ENCODE data around the gene LMAN2L. TPM values are rescaled to one million over a fixed set of nuclear protein-coding genes. Genes with fewer than 3 reads are reported as not detected.

LMAN2L gene
- total RNA-seq, 2 donors from 2014 or later, result 13.5 to 24.7 TPM

- Histone ChIP-seq H3K9me3 (no peaks in the 10 kb centered on the region), H3K4me3 (no peak overlapping the region), H3K27me3 (no peaks in the 10 kb centered on the region), H3K36me3 (no peaks in the 10 kb centered on the region), H3K9ac (ENCODE audit: low read depth in 2 of 2, low read length in 2 of 2) (no peak overlapping the region), H3K4me1 (no peaks in the 10 kb centered on the region), H3K27ac (no peak overlapping the region)
- no peak for DNase-seq
- TF ChIP-seq, protein P1, sequence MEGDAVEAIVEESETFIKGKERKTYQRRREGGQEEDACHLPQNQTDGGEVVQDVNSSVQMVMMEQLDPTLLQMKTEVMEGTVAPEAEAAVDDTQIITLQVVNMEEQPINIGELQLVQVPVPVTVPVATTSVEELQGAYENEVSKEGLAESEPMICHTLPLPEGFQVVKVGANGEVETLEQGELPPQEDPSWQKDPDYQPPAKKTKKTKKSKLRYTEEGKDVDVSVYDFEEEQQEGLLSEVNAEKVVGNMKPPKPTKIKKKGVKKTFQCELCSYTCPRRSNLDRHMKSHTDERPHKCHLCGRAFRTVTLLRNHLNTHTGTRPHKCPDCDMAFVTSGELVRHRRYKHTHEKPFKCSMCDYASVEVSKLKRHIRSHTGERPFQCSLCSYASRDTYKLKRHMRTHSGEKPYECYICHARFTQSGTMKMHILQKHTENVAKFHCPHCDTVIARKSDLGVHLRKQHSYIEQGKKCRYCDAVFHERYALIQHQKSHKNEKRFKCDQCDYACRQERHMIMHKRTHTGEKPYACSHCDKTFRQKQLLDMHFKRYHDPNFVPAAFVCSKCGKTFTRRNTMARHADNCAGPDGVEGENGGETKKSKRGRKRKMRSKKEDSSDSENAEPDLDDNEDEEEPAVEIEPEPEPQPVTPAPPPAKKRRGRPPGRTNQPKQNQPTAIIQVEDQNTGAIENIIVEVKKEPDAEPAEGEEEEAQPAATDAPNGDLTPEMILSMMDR (IDR thresholded peaks at IDR 0.05), result no peak
- intact Hi-C loops (cut with DNase I), result loop anchor here (10.0 kb wide), 1 partner anchor 107 kb away; the partner anchor contains the start of gene FER1L5
Observed at GRCh38 chr2:96751800-96752199, 11.9 kb upstream of the LMAN2L start.

- no peak overlapping the region for H3K4me3 ChIP-seq
- TF ChIP-seq, protein P1 (IDR thresholded peaks at IDR 0.05), result no peak
- intact Hi-C loops (cut with DNase I), result no loop called here
- no peaks in the 10 kb centered on the region for H3K9me3 ChIP-seq
- no peaks in the 10 kb centered on the region for H3K4me1 ChIP-seq
- no peak overlapping the region for H3K27ac ChIP-seq
- no peak overlapping the region for H3K9ac ChIP-seq (ENCODE audit: low read depth in 2 of 2, low read length in 2 of 2)
- DNase-seq, result no peak
- H3K36me3 ChIP-seq, result no peaks in the 10 kb centered on the region
- H3K27me3 ChIP-seq, result no peaks in the 10 kb centered on the region
Observed at GRCh38 chr2:96747061-96747617, 7.3 kb upstream of the LMAN2L start.

- intact Hi-C loops (cut with DNase I), result loop anchor here (10.0 kb wide), 1 partner anchor 104 kb away; the partner anchor contains the start of gene KANSL3
- Histone ChIP-seq H3K4me3 (peak overlapping the region; percentile 87), H3K9me3 (no peaks in the 10 kb centered on the region), H3K9ac (ENCODE audit: low read depth in 2 of 2, low read length in 2 of 2) (peak overlapping the region; percentile 48 to 84), H3K4me1 (peaks cover 13% of the 10 kb centered on the region), H3K36me3 (no peaks in the 10 kb centered on the region), H3K27ac (peak overlapping the region; percentile 64), H3K27me3 (no peaks in the 10 kb centered on the region)
- TF ChIP-seq, protein P1 (IDR thresholded peaks at IDR 0.05), result no peak
- no peak for DNase-seq
Observed at GRCh38 chr2:96739076-96739632, 710 bp downstream of the LMAN2L start.

DNA sequence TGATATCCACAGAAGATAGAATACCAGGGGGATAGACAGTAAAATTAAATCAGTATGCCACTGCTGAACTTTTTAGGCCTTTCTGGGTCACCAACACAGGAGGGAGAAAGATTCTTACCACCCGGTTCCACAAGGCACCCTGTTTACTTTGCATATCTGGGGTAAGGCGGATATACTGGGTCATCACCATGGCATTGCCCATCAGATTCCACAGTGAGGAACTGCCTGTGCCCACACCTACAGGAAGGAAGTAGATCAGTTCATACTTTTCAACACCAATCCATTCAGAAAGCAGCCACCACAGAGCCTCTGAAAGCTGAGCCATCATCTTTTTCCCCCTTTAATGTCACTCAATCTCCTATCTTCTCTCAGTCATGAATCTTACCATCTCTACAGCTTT, 2.0 kb downstream of the LMAN2L start:
- Histone ChIP-seq H3K27me3 (no peaks in the 10 kb centered on the region), H3K27ac (no peak overlapping the region), H3K4me1 (peaks cover 13% of the 10 kb centered on the region), H3K36me3 (no peaks in the 10 kb centered on the region), H3K4me3 (no peak overlapping the region), H3K9me3 (no peaks in the 10 kb centered on the region), H3K9ac (ENCODE audit: low read depth in 2 of 2, low read length in 2 of 2) (no peak overlapping the region)
- intact Hi-C loops (cut with DNase I), result loop anchor here (10.0 kb wide), 1 partner anchor 103 kb away; the partner anchor contains the start of gene KANSL3
- TF ChIP-seq, protein P1 (IDR thresholded peaks at IDR 0.05), result no peak
- DNase-seq, result no peak

GRCh38 chr2:96737251-96737650, 2.6 kb downstream of the LMAN2L start:
- Histone ChIP-seq H3K9me3 (no peaks in the 10 kb centered on the region), H3K36me3 (no peaks in the 10 kb centered on the region), H3K4me1 (peaks cover 13% of the 10 kb centered on the region), H3K27me3 (no peaks in the 10 kb centered on the region), H3K4me3 (no peak overlapping the region), H3K27ac (no peak overlapping the region), H3K9ac (ENCODE audit: low read depth in 2 of 2, low read length in 2 of 2) (no peak overlapping the region)
- TF ChIP-seq, protein P1 (IDR thresholded peaks at IDR 0.05), result no peak
- intact Hi-C loops (cut with DNase I), result loop anchor here (10.0 kb wide), 1 partner anchor 102 kb away; the partner anchor contains the start of gene KANSL3
- no peak for DNase-seq

All from colonic mucosa (tissue), 4 donors.